Panc1 (cell line): ENCODE measurements around the gene OTUD3. TPM values are rescaled to one million over a fixed set of nuclear protein-coding genes. Genes with fewer than 3 reads are reported as not detected.

Experiments used
- ATAC-seq: fragments of 200-7000 bp; cut with Tn5 transposase; 2 replicates; pipeline ENCODE4 v1.9.1; 2020; ENCODE audit warnings: mild to moderate bottlenecking, moderate library complexity
- BruUV-seq: library from RNA; stranded (reverse); fragments of 400-500 nt; replicated peaks from 2 replicates; lab custom pipeline; 2021; lab: Mats Ljungman, UMichigan
- CTCF ChIA-PET: fragments of 300-600 bp; sonication (Branson Sonifier 250); formaldehyde crosslinking; loops from one replicate; lab custom pipeline; 2022; ENCODE audit warnings: antibody characterized with exemption; lab: Charles Lee
- POLR2A ChIA-PET: fragments of 300-600 bp; sonication (Branson Sonifier 250); formaldehyde crosslinking; loops from one replicate; lab custom pipeline; 2022; ENCODE audit warnings: antibody characterized with exemption; lab: Charles Lee
- DNase-seq: peaks from one replicate; pipeline ENCODE4 v3.0.0-alpha.2; 2010; ENCODE audit warnings: low read depth, low spot score
- H3K27ac ChIP-seq: 2 replicates; pipeline ENCODE4 v1.5.1; 2011; ENCODE audit warnings: mild to moderate bottlenecking, low read length, inconsistent platforms
- H3K27me3 ChIP-seq: fragments of 200-500 bp; sonication (Bioruptor generic); 2 replicates; pipeline ENCODE4 v1.6.0; 2014; ENCODE audit warnings: low read length, inconsistent platforms; ENCODE audit not compliant: control insufficient read depth, insufficient read depth
- H3K36me3 ChIP-seq: fragments of 200-500 bp; sonication (Bioruptor generic); 2 replicates; pipeline ENCODE4 v1.5.1; 2014; ENCODE audit warnings: inconsistent platforms, mild to moderate bottlenecking, low read length, moderate library complexity; ENCODE audit not compliant: control insufficient read depth, insufficient read depth
- H3K4me1 ChIP-seq: 2 replicates; pipeline ENCODE4 v1.5.1; 2011; ENCODE audit warnings: inconsistent platforms, mild to moderate bottlenecking, low read length, moderate library complexity; ENCODE audit not compliant: control insufficient read depth, insufficient read depth
- H3K4me3 ChIP-seq, 2 experiments: 2 replicates each; pipeline ENCODE4 v1.5.1; 2011 to 2012; ENCODE audit warnings: low read depth in 2 of 2, low read length in 2 of 2, mild to moderate bottlenecking in 2 of 2, inconsistent platforms in 1 of 2, moderate library complexity in 1 of 2
- H3K9me3 ChIP-seq: fragments of 200-500 bp; sonication (Bioruptor generic); 2 replicates; pipeline ENCODE4 v1.5.1; 2014; ENCODE audit warnings: low read depth, mild to moderate bottlenecking, inconsistent platforms, low read length, moderate library complexity; ENCODE audit not compliant: control insufficient read depth, insufficient read depth
- CTCF ChIP-seq: fragments of 450-650 bp; IDR thresholded peaks from 2 replicates; pipeline ENCODE4 v1.5.1; 2017; ENCODE audit warnings: mild to moderate bottlenecking
- POLR2AphosphoS5 ChIP-seq: IDR thresholded peaks from 2 replicates; pipeline ENCODE4 v1.6.1; 2012; ENCODE audit warnings: mild to moderate bottlenecking, low read depth, low read length, moderate library complexity
- REST ChIP-seq, 2 experiments: IDR thresholded peaks; 2 replicates each; pipeline ENCODE4 v1.6.1; 2011 to 2012; ENCODE audit warnings: low read depth in 2 of 2, control low read depth in 1 of 2, low read length in 1 of 2, mild to moderate bottlenecking in 1 of 2, moderate library complexity in 1 of 2; ENCODE audit not compliant: insufficient read depth in 1 of 2
- SIN3A ChIP-seq: IDR thresholded peaks from 2 replicates; pipeline ENCODE4 v1.6.1; 2012; ENCODE audit warnings: low read depth, mild to moderate bottlenecking, low read length, moderate library complexity, borderline replicate concordance; ENCODE audit not compliant: insufficient read depth
- TCF7L2 ChIP-seq: IDR thresholded peaks from 2 replicates; pipeline ENCODE4 v1.6.1; 2011; ENCODE audit warnings: mild to moderate bottlenecking, low read depth, low read length, inconsistent platforms
- in situ Hi-C: cut with HindIII; loops from 2 replicates; pipeline ENCODE4 v1.10.0; 2016; ENCODE audit warnings: low sequenced_read_pairs, low pct_unique_long_range_greater_than_20kb
- intact Hi-C: fragments of 100-400 bp; cut with micrococcal nuclease; formaldehyde crosslinking; loops from one replicate; pipeline ENCODE4 v1.10.0; 2022; ENCODE audit not compliant: unreplicated experiment
- total RNA-seq: library from RNA; stranded (reverse); gene quantifications from one replicate; pipeline ENCODE4 v1.2.1, GENCODE V29; 2021; ENCODE audit not compliant: unreplicated experiment

OTUD3 gene
- total RNA-seq, 1 experiment from 2014 or later: 14.1 TPM

- no TSS peak for BruUV-seq
- intact Hi-C loops: no loop called here
- CTCF ChIA-PET: no interaction called here
- in situ Hi-C loops: no loop called here
- DNase-seq (no peak), ATAC-seq (no peak)
- Histone ChIP-seq H3K27ac (no peak overlapping the region), H3K4me1 (no peaks in the 10 kb centered on the region), H3K36me3 (peaks cover 27% of the 10 kb centered on the region), H3K27me3 (no peaks in the 10 kb centered on the region), H3K4me3 (no peak overlapping the region), H3K9me3 (no peaks in the 10 kb centered on the region)
- POLR2A ChIA-PET: no interaction called here
- TF ChIP-seq POLR2AphosphoS5 (no peak), SIN3A (no peak), TCF7L2 (no peak)
These were observed 21.4 kb downstream of the OTUD3 start for GRCh38 chr1:19903621-19904020.

DNA sequence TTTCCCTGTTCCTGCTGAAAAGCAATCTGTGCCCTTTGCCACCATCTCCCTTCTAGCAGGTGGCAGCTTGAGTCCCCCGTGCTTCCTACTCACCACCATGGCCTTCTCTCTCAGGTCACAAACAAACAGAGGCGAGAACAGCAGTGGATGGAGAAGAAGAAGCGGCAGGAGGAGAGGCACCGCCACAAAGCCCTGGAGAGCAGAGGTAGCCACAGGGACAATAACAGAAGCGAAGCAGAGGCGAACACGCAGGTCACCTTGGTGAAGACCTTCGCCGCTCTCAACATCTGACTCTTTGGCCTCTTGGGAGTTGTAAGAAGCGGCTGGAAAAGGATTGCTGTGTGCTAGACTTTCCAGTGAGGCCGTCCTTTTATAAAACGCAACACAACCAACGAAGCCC, 25.3 kb downstream of the OTUD3 start:
- in situ Hi-C loops: no loop called here
- TF ChIP-seq SIN3A: no peak
- no peak for TF ChIP-seq CTCF
- TF ChIP-seq REST (IDR thresholded peaks at IDR 0.05; ENCODE audit: insufficient read depth in 1 of 2, low read depth in 2 of 2, low read length in 1 of 2): no peak
- no peak for TF ChIP-seq TCF7L2
- H3K27me3 ChIP-seq: no peaks in the 10 kb centered on the region
- H3K27ac ChIP-seq: no peak overlapping the region
- peaks cover 24% of the 10 kb centered on the region for H3K36me3 ChIP-seq
- no peak overlapping the region for H3K4me3 ChIP-seq
- POLR2A ChIA-PET: no interaction called here
- H3K9me3 ChIP-seq: no peaks in the 10 kb centered on the region
- no peaks in the 10 kb centered on the region for H3K4me1 ChIP-seq
- BruUV-seq: no TSS peak
- intact Hi-C loops: no loop called here
- DNase-seq (no peak), ATAC-seq (no peak)
- CTCF ChIA-PET: interaction anchor here (0.5 kb wide), 1 partner anchor 26 kb away, joined by 3 read pairs; no protein-coding TSS in a partner anchor

DNA sequence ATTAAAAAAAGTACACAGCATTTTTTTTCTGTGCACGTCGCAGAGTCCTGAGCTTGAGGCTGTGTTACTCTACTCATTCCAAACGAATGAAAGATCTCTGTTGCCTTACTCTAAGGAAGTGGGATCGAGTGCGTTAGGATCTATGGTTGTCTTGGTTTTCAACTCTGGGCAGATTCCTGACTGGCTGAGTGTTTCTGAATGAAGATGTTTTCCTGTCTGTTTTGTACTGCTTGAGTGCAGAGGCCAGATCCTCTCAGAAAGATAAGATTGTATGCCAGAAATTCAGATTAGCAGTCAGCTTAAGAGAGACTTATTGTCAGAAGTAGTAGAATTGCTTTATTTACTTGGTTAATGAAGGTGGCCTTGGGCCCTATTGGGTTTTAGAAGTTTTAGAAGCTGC, 27.2 kb downstream of the OTUD3 start:
- ATAC-seq (no peak), DNase-seq (no peak)
- ChIA-PET CTCF (no interaction called here), POLR2A (no interaction called here)
- in situ Hi-C loops: no loop called here
- H3K9me3 ChIP-seq: no peaks in the 10 kb centered on the region
- H3K27ac ChIP-seq: no peak overlapping the region
- no TSS peak for BruUV-seq
- no peak for TF ChIP-seq TCF7L2
- TF ChIP-seq POLR2AphosphoS5: no peak
- no peak for TF ChIP-seq CTCF
- no peak for TF ChIP-seq SIN3A
- TF ChIP-seq REST (IDR thresholded peaks at IDR 0.05; ENCODE audit: insufficient read depth in 1 of 2, low read depth in 2 of 2, low read length in 1 of 2): no peak
- H3K4me1 ChIP-seq: no peaks in the 10 kb centered on the region
- intact Hi-C loops: no loop called here
- H3K36me3 ChIP-seq: peaks cover 16% of the 10 kb centered on the region; the same call in 1 of the 2 replicates
- H3K27me3 ChIP-seq: no peaks in the 10 kb centered on the region
- no peak overlapping the region for H3K4me3 ChIP-seq
